ENCODE results near the gene FUNDC2. TPM values are rescaled to one million over a fixed set of nuclear protein-coding genes. Genes with fewer than 3 reads are reported as not detected.

FUNDC2 gene
- total and polyA plus RNA-seq, 2 donors (not counting 3 experiments of a cell fraction or from before 2014, with no cell fraction given) = 53.3 to 65.6 TPM

- no peak overlapping the region for H3K27ac ChIP-seq (ENCODE audit: insufficient read depth, low read depth, low read length)
- H3K9me1 ChIP-seq (replicated peaks; ENCODE audit: control insufficient read depth, extremely low read depth, insufficient read depth, low read length) = no peaks in the 10 kb centered on the region
- no peak for DNase-seq (ENCODE audit: low read depth, low spot score)
- no TSS peak for BruUV-seq (replicated peaks)
- CTCF ChIA-PET = no interaction called here
- no peaks in the 10 kb centered on the region for H3K9me3 ChIP-seq (replicated peaks; ENCODE audit: control insufficient read depth, insufficient read depth, low read length)
- no peak overlapping the region for H2AFZ ChIP-seq (ENCODE audit: low read depth, low read length)
- dilution Hi-C loops (cut with MboI; ENCODE audit: extremely low pct_ligation_motif_present, low sequenced_read_pairs) = no loop called here
- no peaks in the 10 kb centered on the region for H4K20me1 ChIP-seq (replicated peaks; ENCODE audit: control insufficient read depth, extremely low read depth, insufficient read depth, low read length)
- no peak overlapping the region for H3K9ac ChIP-seq (replicated peaks; ENCODE audit: extremely low read depth, insufficient read depth, low read length)
- intact Hi-C loops (cut with micrococcal nuclease) = no loop called here
- no peak overlapping the region for H3K4me3 ChIP-seq (replicated peaks in 1 of 3; ENCODE audit: insufficient read depth in 1 of 3, low read depth in 1 of 3, low read length in 3 of 3)
- no peaks in the 10 kb centered on the region for H3K79me2 ChIP-seq (ENCODE audit: control insufficient read depth, insufficient read depth, low read length)
- TF ChIP-seq EZH2 (IDR thresholded peaks at IDR 0.05; ENCODE audit: borderline replicate concordance, low read depth, low read length, severe bottlenecking) (no peak), FOS (IDR thresholded peaks at IDR 0.05; ENCODE audit: borderline replicate concordance, insufficient read depth, low read length) (no peak), POLR2AphosphoS5 (IDR thresholded peaks at IDR 0.05; ENCODE audit: insufficient read depth, low read depth, low read length) (no peak), POLR2A (IDR thresholded peaks at IDR 0.05; ENCODE audit: low read depth, low read length) (no peak), MAX (IDR thresholded peaks at IDR 0.05; ENCODE audit: insufficient read depth, insufficient read length) (no peak), MYC (IDR thresholded peaks at IDR 0.05; ENCODE audit: low read depth, low read length) (no peak), GATA2 (IDR thresholded peaks at IDR 0.05; ENCODE audit: insufficient read depth, insufficient read length, low read depth, low read length) (no peak), JUN (IDR thresholded peaks at IDR 0.05; ENCODE audit: borderline replicate concordance, insufficient read depth, insufficient read length, low read depth) (no peak), CTCF (IDR thresholded peaks at IDR 0.05; ENCODE audit: extremely low read depth in 1 of 2, insufficient read depth in 1 of 2, low read depth in 1 of 2, low read length in 2 of 2) (no peak)
- H3K4me1 ChIP-seq (ENCODE audit: control insufficient read depth, extremely low read depth, insufficient read depth, low read length) = no peaks in the 10 kb centered on the region
- no peak overlapping the region for H3K4me2 ChIP-seq (ENCODE audit: insufficient read depth, low read length)
- no peak for FAIRE-seq
- no peaks in the 10 kb centered on the region for H3K27me3 ChIP-seq (ENCODE audit: control insufficient read depth in 2 of 2, insufficient read depth in 2 of 2, low read length in 2 of 2)
- POLR2A ChIA-PET = no interaction called here
- no peaks in the 10 kb centered on the region for H3K36me3 ChIP-seq (ENCODE audit: control insufficient read depth in 2 of 2, extremely low read depth in 1 of 2, insufficient read depth in 2 of 2, low read length in 2 of 2)
These were observed 24.8 kb upstream of the FUNDC2 start for GRCh38 chrX:155001873-155002272.

All from endothelial cell of umbilical vein (primary cell).